IPS-20b (cell line): ENCODE results near the gene IL18BP.

ENCODE experiments used
- H3K27ac ChIP-seq: one replicate; pipeline ENCODE4 v1.5.1; 2013; ENCODE audit warnings: low read length
- H3K27me3 ChIP-seq: 2 replicates; pipeline ENCODE4 v1.6.1; 2013; ENCODE audit warnings: mild to moderate bottlenecking, low read length, inconsistent platforms; ENCODE audit not compliant: insufficient read depth
- H3K36me3 ChIP-seq: 2 replicates; pipeline ENCODE4 v1.6.1; 2013; ENCODE audit warnings: low read depth, mild to moderate bottlenecking, inconsistent platforms, low read length, moderate library complexity; ENCODE audit not compliant: insufficient read depth
- H3K4me1 ChIP-seq: 2 replicates; pipeline ENCODE4 v1.6.1; 2013; ENCODE audit warnings: mild to moderate bottlenecking, control low read depth, inconsistent platforms, low read length, moderate library complexity; ENCODE audit not compliant: insufficient read depth
- H3K4me3 ChIP-seq: 2 replicates; pipeline ENCODE4 v1.5.1; 2013; ENCODE audit warnings: mild to moderate bottlenecking, low read length, inconsistent platforms
- H3K9ac ChIP-seq: 2 replicates; pipeline ENCODE4 v1.6.1; 2013; ENCODE audit warnings: low read depth, mild to moderate bottlenecking, inconsistent platforms, low read length, moderate library complexity
- H3K9me3 ChIP-seq: 2 replicates; pipeline ENCODE4 v1.6.1; 2013; ENCODE audit warnings: mild to moderate bottlenecking, low read depth, low read length, inconsistent platforms; ENCODE audit not compliant: insufficient read depth

IL18BP gene

GRCh38 chr11:71979094-71979493 is 19.6 kb upstream of the IL18BP start:
- Histone ChIP-seq H3K4me3 (no peak overlapping the region), H3K27me3 (no peaks in the 10 kb centered on the region), H3K27ac (no peak overlapping the region), H3K9ac (no peak overlapping the region), H3K4me1 (no peaks in the 10 kb centered on the region), H3K9me3 (no peaks in the 10 kb centered on the region), H3K36me3 (peaks cover 49% of the 10 kb centered on the region)

DNA sequence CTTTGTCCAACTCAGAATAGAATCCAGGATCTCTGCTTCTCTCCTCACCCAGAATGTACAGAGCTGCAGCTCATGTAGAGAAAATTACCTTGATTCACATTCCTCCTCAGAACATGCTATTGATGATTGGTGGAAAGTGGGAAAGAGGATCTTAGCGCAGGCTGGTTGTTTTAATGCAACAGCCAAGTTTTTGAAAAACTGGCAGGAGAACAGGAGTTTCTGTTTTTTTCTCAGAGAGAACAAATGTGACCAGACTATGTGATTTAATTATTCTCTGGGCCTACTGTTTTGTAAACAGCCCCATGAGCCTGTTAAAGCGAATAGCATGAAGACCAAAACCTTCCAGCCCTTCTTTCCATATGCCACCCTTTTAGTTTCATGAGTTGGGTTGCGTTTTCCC is 19.1 kb upstream of the IL18BP start:
- Histone ChIP-seq H3K9me3 (no peaks in the 10 kb centered on the region), H3K4me1 (no peaks in the 10 kb centered on the region), H3K27me3 (no peaks in the 10 kb centered on the region), H3K27ac (no peak overlapping the region), H3K9ac (no peak overlapping the region), H3K36me3 (peaks cover 45% of the 10 kb centered on the region), H3K4me3 (no peak overlapping the region)

DNA sequence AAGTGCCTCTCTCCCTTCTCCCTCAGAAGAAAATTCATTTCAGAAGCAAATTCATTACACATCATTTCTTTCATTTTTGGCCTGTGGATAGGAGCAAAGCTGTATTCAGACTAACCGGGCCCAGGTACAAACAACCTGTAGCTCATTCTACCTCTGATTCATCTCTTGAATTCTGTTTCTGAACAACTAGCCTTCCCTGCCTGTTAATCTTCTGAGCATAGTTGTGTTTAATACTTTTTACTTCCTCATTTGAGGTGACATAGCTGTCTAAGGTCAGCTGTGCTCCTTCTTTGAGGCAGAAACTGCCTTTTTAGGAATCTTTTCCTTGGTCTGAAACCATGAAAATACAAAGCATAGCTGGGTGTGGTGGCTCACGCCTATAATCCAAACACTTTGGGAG is 12.6 kb upstream of the IL18BP start:
- Histone ChIP-seq H3K9me3 (no peaks in the 10 kb centered on the region), H3K4me1 (no peaks in the 10 kb centered on the region), H3K27ac (no peak overlapping the region), H3K9ac (no peak overlapping the region), H3K36me3 (peaks cover 47% of the 10 kb centered on the region), H3K27me3 (no peaks in the 10 kb centered on the region), H3K4me3 (no peak overlapping the region)

DNA sequence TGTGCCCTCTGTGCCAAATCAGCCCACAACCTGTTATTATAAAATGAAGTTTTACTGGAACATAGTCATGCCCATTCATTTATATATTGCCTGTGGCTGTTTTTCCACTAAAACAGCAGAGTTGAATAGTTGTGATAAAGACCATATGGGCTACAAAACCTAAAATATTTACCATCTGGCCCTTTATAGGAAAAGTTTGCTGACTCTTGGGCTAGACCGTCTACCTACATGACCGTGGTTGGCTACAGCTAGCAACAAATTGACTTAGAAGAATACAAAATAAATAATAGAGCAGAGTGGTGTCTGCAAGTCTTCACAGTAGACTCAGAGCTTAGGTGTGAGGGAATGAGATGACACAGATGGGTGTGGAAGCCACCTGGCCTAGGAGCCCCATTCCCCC is 11.2 kb upstream of the IL18BP start:
- H3K9ac ChIP-seq: no peak overlapping the region
- H3K27ac ChIP-seq: no peak overlapping the region
- no peaks in the 10 kb centered on the region for H3K27me3 ChIP-seq
- no peak overlapping the region for H3K4me3 ChIP-seq
- H3K36me3 ChIP-seq: peaks cover 53% of the 10 kb centered on the region
- no peaks in the 10 kb centered on the region for H3K4me1 ChIP-seq
- H3K9me3 ChIP-seq: no peaks in the 10 kb centered on the region

DNA sequence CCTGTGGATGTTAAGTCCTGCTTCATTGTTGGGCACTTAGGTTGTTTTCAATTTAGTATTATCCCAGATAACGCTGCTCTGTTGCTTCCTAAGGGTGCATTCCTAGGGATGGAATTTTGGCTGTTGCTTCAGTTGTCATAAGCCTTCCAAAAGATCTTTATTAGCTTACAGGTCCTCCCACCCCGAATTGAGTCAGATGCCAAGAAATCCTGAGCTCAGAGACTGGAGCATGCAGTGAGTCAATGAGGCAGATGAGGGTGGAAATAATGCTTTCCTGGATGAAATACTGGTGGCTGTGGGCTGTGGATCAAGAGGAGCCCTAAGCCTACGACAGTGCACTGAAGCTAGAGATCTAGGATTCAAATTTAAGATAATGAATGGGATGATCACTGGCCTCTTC is 10.7 kb upstream of the IL18BP start:
- Histone ChIP-seq H3K36me3 (peaks cover 54% of the 10 kb centered on the region), H3K4me3 (no peak overlapping the region), H3K4me1 (no peaks in the 10 kb centered on the region), H3K9me3 (no peaks in the 10 kb centered on the region), H3K27ac (no peak overlapping the region), H3K9ac (no peak overlapping the region), H3K27me3 (no peaks in the 10 kb centered on the region)

DNA sequence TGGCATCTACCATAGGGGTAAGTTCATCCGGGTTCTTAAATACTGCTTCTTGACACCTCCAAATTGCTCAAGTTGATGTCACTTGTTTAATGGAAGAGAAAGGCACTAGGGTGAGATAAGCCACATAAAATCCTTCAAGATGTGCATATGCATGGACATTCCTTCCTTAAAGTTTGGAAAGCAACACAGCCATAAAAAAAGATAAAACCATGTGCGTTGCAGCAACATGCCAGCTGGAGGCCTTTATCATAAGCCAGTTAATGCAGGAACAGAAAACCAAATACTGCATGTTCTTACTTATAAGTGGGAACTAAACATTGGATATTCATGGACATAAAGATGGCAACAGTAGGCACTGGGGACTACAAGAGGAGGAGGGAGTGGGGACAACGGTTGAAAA is 8.0 kb upstream of the IL18BP start:
- Histone ChIP-seq H3K27ac (no peak overlapping the region), H3K9ac (no peak overlapping the region), H3K9me3 (no peaks in the 10 kb centered on the region), H3K36me3 (peaks cover 41% of the 10 kb centered on the region), H3K4me1 (no peaks in the 10 kb centered on the region), H3K27me3 (no peaks in the 10 kb centered on the region), H3K4me3 (no peak overlapping the region)

GRCh38 chr11:71991494-71991893 is 7.2 kb upstream of the IL18BP start:
- no peak overlapping the region for H3K4me3 ChIP-seq
- no peaks in the 10 kb centered on the region for H3K4me1 ChIP-seq
- no peak overlapping the region for H3K9ac ChIP-seq
- no peaks in the 10 kb centered on the region for H3K27me3 ChIP-seq
- no peaks in the 10 kb centered on the region for H3K9me3 ChIP-seq
- no peak overlapping the region for H3K27ac ChIP-seq
- peaks cover 40% of the 10 kb centered on the region for H3K36me3 ChIP-seq

DNA sequence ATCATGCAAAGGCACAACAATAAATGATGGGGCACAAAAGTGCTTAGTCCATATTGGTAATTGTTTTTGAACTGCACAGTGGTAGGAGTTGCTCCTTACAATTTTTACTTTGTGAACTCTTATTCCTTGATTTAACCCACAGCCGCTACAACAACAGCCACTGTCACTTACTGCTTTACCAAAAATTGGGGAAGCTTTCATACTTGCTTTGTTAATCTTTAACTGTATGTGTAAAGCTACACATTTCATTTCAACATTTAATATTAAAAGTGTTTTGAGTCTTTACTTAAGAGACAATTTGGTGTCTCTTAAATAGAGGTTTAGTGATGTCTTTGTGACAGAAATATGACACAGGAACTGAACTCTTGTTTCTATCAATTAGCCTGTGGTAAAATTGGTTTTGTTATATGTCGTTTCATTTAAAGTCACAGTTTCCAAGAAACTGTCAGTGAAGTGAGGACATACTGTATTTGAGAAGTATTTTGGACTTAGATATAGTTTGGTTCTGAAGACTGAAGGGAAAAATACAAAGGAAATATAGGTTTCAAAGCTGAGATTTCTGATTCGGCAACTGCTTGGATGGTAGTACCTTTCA is 6.5 kb upstream of the IL18BP start:
- no peak overlapping the region for H3K9ac ChIP-seq
- no peaks in the 10 kb centered on the region for H3K27me3 ChIP-seq
- H3K4me1 ChIP-seq: no peaks in the 10 kb centered on the region
- H3K9me3 ChIP-seq: no peaks in the 10 kb centered on the region
- H3K4me3 ChIP-seq: no peak overlapping the region
- H3K36me3 ChIP-seq: peaks cover 35% of the 10 kb centered on the region
- no peak overlapping the region for H3K27ac ChIP-seq

- Histone ChIP-seq H3K9ac (no peak overlapping the region), H3K4me3 (no peak overlapping the region), H3K4me1 (no peaks in the 10 kb centered on the region), H3K27me3 (no peaks in the 10 kb centered on the region), H3K27ac (no peak overlapping the region), H3K9me3 (no peaks in the 10 kb centered on the region), H3K36me3 (peaks cover 35% of the 10 kb centered on the region)
Observed at GRCh38 chr11:71994786-71995185, 3.9 kb upstream of the IL18BP start.

- Histone ChIP-seq H3K4me1 (no peaks in the 10 kb centered on the region), H3K27ac (no peak overlapping the region), H3K4me3 (no peak overlapping the region), H3K27me3 (no peaks in the 10 kb centered on the region), H3K36me3 (peaks cover 33% of the 10 kb centered on the region), H3K9me3 (no peaks in the 10 kb centered on the region), H3K9ac (no peak overlapping the region)
Observed at GRCh38 chr11:71995726-71996291, 2.9 kb upstream of the IL18BP start.

DNA sequence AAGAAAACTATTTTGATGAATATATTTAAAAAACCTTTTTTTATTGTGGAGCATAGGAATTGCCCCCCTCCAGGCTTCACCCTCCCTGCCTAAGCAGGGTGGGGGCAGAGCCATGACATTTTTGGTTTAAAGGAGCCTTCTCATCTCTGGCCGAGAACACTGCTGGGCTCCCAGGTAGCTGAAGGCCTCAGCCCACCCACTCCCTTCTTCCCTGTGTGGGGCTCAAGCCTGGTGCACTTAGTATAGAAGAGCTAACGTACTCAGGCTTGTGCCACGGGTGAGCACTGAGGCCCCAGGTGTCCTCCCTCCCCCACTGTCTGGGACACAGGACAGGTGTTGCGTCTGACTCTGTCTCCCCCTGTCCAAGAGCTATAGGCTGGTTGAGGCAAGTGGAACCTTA is 2.2 kb upstream of the IL18BP start:
- Histone ChIP-seq H3K9ac (no peak overlapping the region), H3K36me3 (peaks cover 32% of the 10 kb centered on the region), H3K4me1 (no peaks in the 10 kb centered on the region), H3K27ac (no peak overlapping the region), H3K9me3 (no peaks in the 10 kb centered on the region), H3K4me3 (no peak overlapping the region), H3K27me3 (no peaks in the 10 kb centered on the region)

GRCh38 chr11:71996946-71997345 is 1.8 kb upstream of the IL18BP start:
- Histone ChIP-seq H3K27ac (no peak overlapping the region), H3K9ac (no peak overlapping the region), H3K9me3 (no peaks in the 10 kb centered on the region), H3K27me3 (no peaks in the 10 kb centered on the region), H3K36me3 (peaks cover 32% of the 10 kb centered on the region), H3K4me3 (no peak overlapping the region), H3K4me1 (no peaks in the 10 kb centered on the region)
